ENCODE data around the gene LIPT2.

Gene LIPT2

GRCh38 chr11:74465291-74465708, 28.2 kb downstream of the LIPT2 start:
- no peaks in the 10 kb centered on the region for H3K36me3 ChIP-seq (replicated peaks; ENCODE audit: insufficient read depth, low read length)
- DNase-seq, result no peak
- H3K4me3 ChIP-seq (ENCODE audit: low read length), result no peak overlapping the region
- no peaks in the 10 kb centered on the region for H3K9me3 ChIP-seq (replicated peaks; ENCODE audit: insufficient read depth, low read length)
- no peak overlapping the region for H2AFZ ChIP-seq (ENCODE audit: low read length)
- no peak overlapping the region for H3K9ac ChIP-seq (ENCODE audit: low read length)
- H3K4me2 ChIP-seq (ENCODE audit: low read depth, low read length), result no peak overlapping the region
- no peaks in the 10 kb centered on the region for H3F3A ChIP-seq (ENCODE audit: insufficient read depth, low read length)
- TF ChIP-seq EZH2phosphoT487 (IDR thresholded peaks at IDR 0.05; ENCODE audit: low read length), result no peak
- no peak for TF ChIP-seq CTCF (IDR thresholded peaks at IDR 0.05; ENCODE audit: low read length)
- TF ChIP-seq EZH2 (optimal IDR thresholded peaks at IDR 0.05; ENCODE audit: low read depth, low read length), result no peak
- no peaks in the 10 kb centered on the region for H3K79me2 ChIP-seq (ENCODE audit: low read length)
- no peaks in the 10 kb centered on the region for H3K27me3 ChIP-seq (replicated peaks; ENCODE audit: insufficient read depth, low read length)
- no peak overlapping the region for H3K27ac ChIP-seq (ENCODE audit: low read length)
- no peaks in the 10 kb centered on the region for H4K20me1 ChIP-seq (ENCODE audit: insufficient read depth, low read length)
- H3K4me1 ChIP-seq (ENCODE audit: low read length), result no peaks in the 10 kb centered on the region
- no peaks in the 10 kb centered on the region for H3K9me2 ChIP-seq (replicated peaks; ENCODE audit: insufficient read depth, low read length)

- no peak for TF ChIP-seq EZH2phosphoT487 (IDR thresholded peaks at IDR 0.05; ENCODE audit: low read length)
- TF ChIP-seq EZH2 (optimal IDR thresholded peaks at IDR 0.05; ENCODE audit: low read depth, low read length), result no peak
- TF ChIP-seq CTCF (IDR thresholded peaks at IDR 0.05; ENCODE audit: low read length), result no peak
These were observed 28.8 kb downstream of the LIPT2 start for GRCh38 chr11:74464746-74465145.

GRCh38 chr11:74463216-74463615, 30.3 kb downstream of the LIPT2 start:
- Histone ChIP-seq H3K27me3 (replicated peaks; ENCODE audit: insufficient read depth, low read length) (no peaks in the 10 kb centered on the region), H3F3A (ENCODE audit: insufficient read depth, low read length) (no peaks in the 10 kb centered on the region), H3K4me1 (ENCODE audit: low read length) (no peaks in the 10 kb centered on the region), H3K9me3 (replicated peaks; ENCODE audit: insufficient read depth, low read length) (no peaks in the 10 kb centered on the region), H3K9ac (ENCODE audit: low read length) (no peak overlapping the region), H4K20me1 (ENCODE audit: insufficient read depth, low read length) (no peaks in the 10 kb centered on the region), H3K4me2 (ENCODE audit: low read depth, low read length) (no peak overlapping the region), H3K9me2 (replicated peaks; ENCODE audit: insufficient read depth, low read length) (no peaks in the 10 kb centered on the region), H3K4me3 (ENCODE audit: low read length) (no peak overlapping the region), H2AFZ (ENCODE audit: low read length) (no peak overlapping the region), H3K27ac (ENCODE audit: low read length) (no peak overlapping the region), H3K36me3 (replicated peaks; ENCODE audit: insufficient read depth, low read length) (no peaks in the 10 kb centered on the region), H3K79me2 (ENCODE audit: low read length) (no peaks in the 10 kb centered on the region)
- no peak for DNase-seq
- no peak for TF ChIP-seq EZH2 (optimal IDR thresholded peaks at IDR 0.05; ENCODE audit: low read depth, low read length)
- no peak for TF ChIP-seq EZH2phosphoT487 (IDR thresholded peaks at IDR 0.05; ENCODE audit: low read length)
- no peak for TF ChIP-seq CTCF (IDR thresholded peaks at IDR 0.05; ENCODE audit: low read length)

More at GRCh38 chr11:74464746-74465145, 28.8 kb downstream of the LIPT2 start:
- H3K4me1 ChIP-seq (ENCODE audit: low read length), result no peaks in the 10 kb centered on the region
- H3F3A ChIP-seq (ENCODE audit: insufficient read depth, low read length), result no peaks in the 10 kb centered on the region
- no peaks in the 10 kb centered on the region for H3K9me2 ChIP-seq (replicated peaks; ENCODE audit: insufficient read depth, low read length)
- H3K36me3 ChIP-seq (replicated peaks; ENCODE audit: insufficient read depth, low read length), result no peaks in the 10 kb centered on the region
- no peak overlapping the region for H3K4me2 ChIP-seq (ENCODE audit: low read depth, low read length)
- H2AFZ ChIP-seq (ENCODE audit: low read length), result no peak overlapping the region
- H3K9me3 ChIP-seq (replicated peaks; ENCODE audit: insufficient read depth, low read length), result no peaks in the 10 kb centered on the region
- H3K27me3 ChIP-seq (replicated peaks; ENCODE audit: insufficient read depth, low read length), result no peaks in the 10 kb centered on the region
- no peak overlapping the region for H3K27ac ChIP-seq (ENCODE audit: low read length)
- DNase-seq, result no peak
- no peak overlapping the region for H3K4me3 ChIP-seq (ENCODE audit: low read length)
- no peaks in the 10 kb centered on the region for H3K79me2 ChIP-seq (ENCODE audit: low read length)
- H4K20me1 ChIP-seq (ENCODE audit: insufficient read depth, low read length), result no peaks in the 10 kb centered on the region
- no peak overlapping the region for H3K9ac ChIP-seq (ENCODE audit: low read length)
